Activated B cell treated with CpG ODN at 0.5 μM for 24 hours (primary cell): Measurements from ENCODE around the gene NRBF2. TPM values are rescaled to one million over a fixed set of nuclear protein-coding genes. Genes with fewer than 3 reads are reported as not detected.

Experiments used
- ATAC-seq: fragments of 200-7000 bp; cut with Tn5 transposase; one replicate; pipeline ENCODE4 v1.10.0; 2021; ENCODE audit warnings: low read depth, mild to moderate bottlenecking, moderate library complexity
- CTCF ChIA-PET: fragments of 350-600 bp; sonication (Branson Sonifier 250); formaldehyde crosslinking; loops from one replicate; lab custom pipeline; 2021; ENCODE audit warnings: antibody characterized with exemption; lab: Charles Lee
- POLR2A ChIA-PET: fragments of 350-600 bp; sonication (Branson Sonifier 250); formaldehyde crosslinking; loops from one replicate; lab custom pipeline; 2021; ENCODE audit warnings: antibody characterized with exemption; lab: Charles Lee
- DNase-seq: peaks from one replicate; pipeline ENCODE4 v3.0.0; 2022
- H3K27ac Mint-ChIP-seq: one replicate; pipeline ENCODE4 v1.8.0; 2020; ENCODE audit warnings: mixed read lengths
- H3K27me3 Mint-ChIP-seq: one replicate; pipeline ENCODE4 v1.8.0; 2021; ENCODE audit warnings: mixed read lengths
- H3K36me3 Mint-ChIP-seq: one replicate; pipeline ENCODE4 v1.8.0; 2021; ENCODE audit warnings: low read depth, mixed read lengths
- H3K4me1 Mint-ChIP-seq: one replicate; pipeline ENCODE4 v1.8.0; 2021; ENCODE audit warnings: mixed read lengths
- H3K4me3 Mint-ChIP-seq: one replicate; pipeline ENCODE4 v1.8.0; 2020; ENCODE audit warnings: mild to moderate bottlenecking, mixed read lengths
- H3K9me3 Mint-ChIP-seq: one replicate; pipeline ENCODE4 v1.8.0; 2020; ENCODE audit warnings: mixed read lengths
- intact Hi-C: fragments of 100-400 bp; cut with micrococcal nuclease; formaldehyde crosslinking; loops from one replicate; pipeline ENCODE4 v1.15.1; 2024
- total RNA-seq: library from RNA; stranded (reverse); gene quantifications from 2 replicates; pipeline ENCODE4 v1.2.3, GENCODE V29; 2022
- TF ChIP-seq, protein P1 (sequence below): fragments of 200-600 bp; IDR thresholded peaks from one replicate; pipeline ENCODE4 v1.8.0; 2022; ENCODE audit warnings: antibody characterized with exemption, mild to moderate bottlenecking

Gene NRBF2
- total RNA-seq, 1 donor from 2014 or later: 26.9 TPM

GRCh38 chr10:63123727-63124362 is 9.3 kb upstream of the NRBF2 start:
- CTCF ChIA-PET: no interaction called here

GRCh38 chr10:63125459-63125858 is 7.7 kb upstream of the NRBF2 start:
- Mint-ChIP-seq H3K4me1 (no peaks in the 10 kb centered on the region), H3K4me3 (no peak overlapping the region), H3K27ac (no peak overlapping the region), H3K36me3 (no peaks in the 10 kb centered on the region), H3K9me3 (no peaks in the 10 kb centered on the region), H3K27me3 (peaks cover 3% of the 10 kb centered on the region)
- intact Hi-C loops: no loop called here
- TF ChIP-seq, protein P1, sequence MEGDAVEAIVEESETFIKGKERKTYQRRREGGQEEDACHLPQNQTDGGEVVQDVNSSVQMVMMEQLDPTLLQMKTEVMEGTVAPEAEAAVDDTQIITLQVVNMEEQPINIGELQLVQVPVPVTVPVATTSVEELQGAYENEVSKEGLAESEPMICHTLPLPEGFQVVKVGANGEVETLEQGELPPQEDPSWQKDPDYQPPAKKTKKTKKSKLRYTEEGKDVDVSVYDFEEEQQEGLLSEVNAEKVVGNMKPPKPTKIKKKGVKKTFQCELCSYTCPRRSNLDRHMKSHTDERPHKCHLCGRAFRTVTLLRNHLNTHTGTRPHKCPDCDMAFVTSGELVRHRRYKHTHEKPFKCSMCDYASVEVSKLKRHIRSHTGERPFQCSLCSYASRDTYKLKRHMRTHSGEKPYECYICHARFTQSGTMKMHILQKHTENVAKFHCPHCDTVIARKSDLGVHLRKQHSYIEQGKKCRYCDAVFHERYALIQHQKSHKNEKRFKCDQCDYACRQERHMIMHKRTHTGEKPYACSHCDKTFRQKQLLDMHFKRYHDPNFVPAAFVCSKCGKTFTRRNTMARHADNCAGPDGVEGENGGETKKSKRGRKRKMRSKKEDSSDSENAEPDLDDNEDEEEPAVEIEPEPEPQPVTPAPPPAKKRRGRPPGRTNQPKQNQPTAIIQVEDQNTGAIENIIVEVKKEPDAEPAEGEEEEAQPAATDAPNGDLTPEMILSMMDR: no peak
- ChIA-PET POLR2A (no interaction called here), CTCF (no interaction called here)
- DNase-seq: no peak
- ATAC-seq: no peak

More at GRCh38 chr10:63123727-63124362, 9.3 kb upstream of the NRBF2 start:
- POLR2A ChIA-PET: no interaction called here
- ATAC-seq: no peak
- no peak for DNase-seq
- H3K27ac Mint-ChIP-seq: no peak overlapping the region
- H3K27me3 Mint-ChIP-seq: peaks cover 3% of the 10 kb centered on the region
- no peaks in the 10 kb centered on the region for H3K4me1 Mint-ChIP-seq
- H3K36me3 Mint-ChIP-seq: no peaks in the 10 kb centered on the region
- no peaks in the 10 kb centered on the region for H3K9me3 Mint-ChIP-seq
- no peak overlapping the region for H3K4me3 Mint-ChIP-seq
- TF ChIP-seq, protein P1: no peak
- intact Hi-C loops: no loop called here

DNA sequence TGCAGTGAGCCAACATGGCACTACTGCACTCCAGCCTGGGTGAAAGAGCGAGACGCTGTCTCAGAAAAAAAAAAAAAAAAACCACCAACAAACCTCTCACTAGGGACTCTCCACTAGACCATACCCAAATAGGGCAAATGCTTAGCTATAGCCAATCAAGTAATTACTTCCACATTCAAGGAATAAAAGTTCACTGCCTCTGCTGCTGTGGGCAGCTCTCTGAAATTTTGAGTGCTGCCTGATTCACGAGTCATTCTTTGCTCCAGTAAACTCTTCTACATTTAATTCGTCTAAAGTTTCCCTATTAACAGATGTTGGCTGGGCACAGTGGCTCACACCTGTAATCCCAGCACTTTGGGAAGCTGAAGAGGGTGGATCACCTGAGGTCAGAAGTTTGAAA is 4.7 kb upstream of the NRBF2 start:
- H3K36me3 Mint-ChIP-seq: peaks cover 6% of the 10 kb centered on the region
- ATAC-seq: no peak
- peaks cover 6% of the 10 kb centered on the region for H3K9me3 Mint-ChIP-seq
- DNase-seq: no peak
- TF ChIP-seq, protein P1: no peak
- intact Hi-C loops: no loop called here
- POLR2A ChIA-PET: interaction anchor here (0.5 kb wide), 1 partner anchor 10 kb away, joined by 4 read pairs; no protein-coding TSS in a partner anchor
- peaks cover 5% of the 10 kb centered on the region for H3K4me1 Mint-ChIP-seq
- H3K27ac Mint-ChIP-seq: no peak overlapping the region
- CTCF ChIA-PET: no interaction called here
- peaks cover 3% of the 10 kb centered on the region for H3K27me3 Mint-ChIP-seq
- H3K4me3 Mint-ChIP-seq: no peak overlapping the region

- intact Hi-C loops: loop anchor here (10.0 kb wide), 2 partner anchors 445 to 1095 kb away; no protein-coding TSS in a partner anchor
- ATAC-seq (no peak), DNase-seq (no peak)
- peaks cover 6% of the 10 kb centered on the region for H3K36me3 Mint-ChIP-seq
- H3K4me3 Mint-ChIP-seq: no peak overlapping the region
- TF ChIP-seq, protein P1: no peak
- peaks cover 16% of the 10 kb centered on the region for H3K4me1 Mint-ChIP-seq
- CTCF ChIA-PET: no interaction called here
- no peak overlapping the region for H3K27ac Mint-ChIP-seq
- POLR2A ChIA-PET: no interaction called here
- peaks cover 3% of the 10 kb centered on the region for H3K27me3 Mint-ChIP-seq
- peaks cover 6% of the 10 kb centered on the region for H3K9me3 Mint-ChIP-seq
Observed at GRCh38 chr10:63129888-63130287, 3.2 kb upstream of the NRBF2 start.

GRCh38 chr10:63132651-63133055 is 475 bp upstream of the NRBF2 start:
- ChIA-PET CTCF (interaction anchor here (1.0 to 2.3 kb wide), 4 partner anchors 34 to 539 kb away, joined by 4 to 8 read pairs (median 6); no protein-coding TSS in a partner anchor), POLR2A (interaction anchor here (0.5 to 2.1 kb wide), 14 partner anchors 9 to 681 kb away, joined by 3 to 10 read pairs (median 4); partner anchors contain the start of gene EGR2)
- H3K27me3 Mint-ChIP-seq: no peaks in the 10 kb centered on the region
- ATAC-seq: no peak
- intact Hi-C loops: loop anchor here (1.0 to 10.0 kb wide), 12 partner anchors 26 to 1232 kb away; partner anchors contain the start of genes ADO, EGR2 and REEP3
- no peak for DNase-seq
- peak overlapping the region; percentile 93 for H3K4me3 Mint-ChIP-seq
- H3K9me3 Mint-ChIP-seq: peaks cover 6% of the 10 kb centered on the region
- peaks cover 18% of the 10 kb centered on the region for H3K36me3 Mint-ChIP-seq
- H3K27ac Mint-ChIP-seq: peak overlapping the region; percentile 92
- H3K4me1 Mint-ChIP-seq: peaks cover 39% of the 10 kb centered on the region
- TF ChIP-seq, protein P1: no peak
